Vagina (tissue), 2 donors: ENCODE results near the gene PSD2. TPM values are rescaled to one million over a fixed set of nuclear protein-coding genes. Genes with fewer than 3 reads are reported as not detected.

Experiments used
- DNase-seq, 2 donors: peaks; one replicate each; pipeline ENCODE4 v3.0.0-alpha.2; 2017; ENCODE audit errors: extremely low spot score in 2 of 2
- H3K27ac ChIP-seq: fragments of 200-600 bp; sonication (generic); one replicate; pipeline ENCODE4 v1.5.1; 2019
- H3K27me3 ChIP-seq: fragments of 200-600 bp; sonication (generic); one replicate; pipeline ENCODE4 v1.5.1; 2019
- H3K36me3 ChIP-seq, 2 donors: fragments of 200-600 bp; sonication (generic); one replicate each; pipeline ENCODE4 v1.5.1; 2017 to 2019
- H3K4me1 ChIP-seq: fragments of 200-600 bp; sonication (generic); one replicate; pipeline ENCODE4 v1.5.1; 2019
- H3K4me3 ChIP-seq, 2 donors: fragments of 200-600 bp; sonication (generic); 1 replicate in 1 of 2; 2 replicates in 1 of 2; pipeline ENCODE4 v1.5.1; 2016 to 2019
- H3K9me3 ChIP-seq: fragments of 200-600 bp; sonication (generic); one replicate; pipeline ENCODE4 v1.5.1; 2019
- POLR2A ChIP-seq, 2 donors: fragments of 450-650 bp; IDR thresholded peaks; one replicate each; pipeline ENCODE4 v1.6.1; 2017; ENCODE audit warnings: antibody characterized with exemption in 2 of 2, mild to moderate bottlenecking in 2 of 2, moderate library complexity in 2 of 2
- POLR2AphosphoS5 ChIP-seq, 2 donors: sonication (generic); formaldehyde crosslinking; IDR thresholded peaks; one replicate each; pipeline ENCODE4 v1.9.0; 2017; ENCODE audit warnings: antibody characterized with exemption in 2 of 2, mild to moderate bottlenecking in 2 of 2, low read depth in 1 of 2; ENCODE audit not compliant: insufficient read depth in 1 of 2
- intact Hi-C: fragments of 100-400 bp; cut with DNase I; formaldehyde crosslinking; loops from one replicate; pipeline ENCODE4 v1.15.1; 2023
- total RNA-seq: library from RNA; depleted of rRNA; stranded (reverse); fragments of >200 nt; gene quantifications from one replicate; pipeline ENCODE4 v1.2.3, GENCODE V29; 2016
- TF ChIP-seq, protein P1 (sequence below), 3 experiments: fragments of 450-650 bp in 2 of 3; fragments of 200-600 bp in 1 of 3; sonication (generic) in 1 of 3; IDR thresholded peaks; one replicate each; pipeline ENCODE4 v1.5.1; 2017 to 2019; ENCODE audit warnings: antibody characterized with exemption in 3 of 3, mild to moderate bottlenecking in 2 of 3, moderate library complexity in 2 of 3

PSD2 gene
- total RNA-seq, 1 donor from 2014 or later = 0.25 TPM

DNA sequence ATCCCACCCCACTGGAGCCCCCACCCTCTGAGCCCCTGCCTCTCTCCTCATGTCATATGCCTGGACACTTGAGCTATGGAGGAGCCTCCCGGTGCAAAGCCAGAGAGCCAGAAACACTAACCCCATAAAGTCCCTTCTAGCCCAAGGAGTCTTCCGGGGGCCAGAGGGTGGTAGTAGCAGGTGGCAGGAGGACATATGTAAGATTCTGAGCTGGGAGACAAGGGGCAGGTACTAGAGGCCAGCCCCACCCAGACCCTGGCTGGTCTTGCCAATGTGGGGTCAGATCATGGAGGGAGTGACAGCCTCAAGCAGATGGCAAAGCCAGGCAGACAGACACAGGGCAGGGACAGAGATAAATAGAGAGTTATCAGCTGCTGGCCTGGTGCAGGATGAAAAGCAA, 63.4 kb downstream of the PSD2 start:
- no peaks in the 10 kb centered on the region for H3K27me3 ChIP-seq
- TF ChIP-seq, protein P1, sequence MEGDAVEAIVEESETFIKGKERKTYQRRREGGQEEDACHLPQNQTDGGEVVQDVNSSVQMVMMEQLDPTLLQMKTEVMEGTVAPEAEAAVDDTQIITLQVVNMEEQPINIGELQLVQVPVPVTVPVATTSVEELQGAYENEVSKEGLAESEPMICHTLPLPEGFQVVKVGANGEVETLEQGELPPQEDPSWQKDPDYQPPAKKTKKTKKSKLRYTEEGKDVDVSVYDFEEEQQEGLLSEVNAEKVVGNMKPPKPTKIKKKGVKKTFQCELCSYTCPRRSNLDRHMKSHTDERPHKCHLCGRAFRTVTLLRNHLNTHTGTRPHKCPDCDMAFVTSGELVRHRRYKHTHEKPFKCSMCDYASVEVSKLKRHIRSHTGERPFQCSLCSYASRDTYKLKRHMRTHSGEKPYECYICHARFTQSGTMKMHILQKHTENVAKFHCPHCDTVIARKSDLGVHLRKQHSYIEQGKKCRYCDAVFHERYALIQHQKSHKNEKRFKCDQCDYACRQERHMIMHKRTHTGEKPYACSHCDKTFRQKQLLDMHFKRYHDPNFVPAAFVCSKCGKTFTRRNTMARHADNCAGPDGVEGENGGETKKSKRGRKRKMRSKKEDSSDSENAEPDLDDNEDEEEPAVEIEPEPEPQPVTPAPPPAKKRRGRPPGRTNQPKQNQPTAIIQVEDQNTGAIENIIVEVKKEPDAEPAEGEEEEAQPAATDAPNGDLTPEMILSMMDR (IDR thresholded peaks at IDR 0.05) = no peak
- TF ChIP-seq POLR2AphosphoS5 (IDR thresholded peaks at IDR 0.05; ENCODE audit: insufficient read depth in 1 of 2, low read depth in 1 of 2) (no peak), POLR2A (IDR thresholded peaks at IDR 0.05) (no peak)
- no peak overlapping the region for H3K4me3 ChIP-seq
- H3K9me3 ChIP-seq = no peaks in the 10 kb centered on the region
- DNase-seq = no peak
- intact Hi-C loops = no loop called here
- H3K4me1 ChIP-seq = peaks cover 19% of the 10 kb centered on the region
- H3K27ac ChIP-seq = no peak overlapping the region
- H3K36me3 ChIP-seq = no peaks in the 10 kb centered on the region

DNA sequence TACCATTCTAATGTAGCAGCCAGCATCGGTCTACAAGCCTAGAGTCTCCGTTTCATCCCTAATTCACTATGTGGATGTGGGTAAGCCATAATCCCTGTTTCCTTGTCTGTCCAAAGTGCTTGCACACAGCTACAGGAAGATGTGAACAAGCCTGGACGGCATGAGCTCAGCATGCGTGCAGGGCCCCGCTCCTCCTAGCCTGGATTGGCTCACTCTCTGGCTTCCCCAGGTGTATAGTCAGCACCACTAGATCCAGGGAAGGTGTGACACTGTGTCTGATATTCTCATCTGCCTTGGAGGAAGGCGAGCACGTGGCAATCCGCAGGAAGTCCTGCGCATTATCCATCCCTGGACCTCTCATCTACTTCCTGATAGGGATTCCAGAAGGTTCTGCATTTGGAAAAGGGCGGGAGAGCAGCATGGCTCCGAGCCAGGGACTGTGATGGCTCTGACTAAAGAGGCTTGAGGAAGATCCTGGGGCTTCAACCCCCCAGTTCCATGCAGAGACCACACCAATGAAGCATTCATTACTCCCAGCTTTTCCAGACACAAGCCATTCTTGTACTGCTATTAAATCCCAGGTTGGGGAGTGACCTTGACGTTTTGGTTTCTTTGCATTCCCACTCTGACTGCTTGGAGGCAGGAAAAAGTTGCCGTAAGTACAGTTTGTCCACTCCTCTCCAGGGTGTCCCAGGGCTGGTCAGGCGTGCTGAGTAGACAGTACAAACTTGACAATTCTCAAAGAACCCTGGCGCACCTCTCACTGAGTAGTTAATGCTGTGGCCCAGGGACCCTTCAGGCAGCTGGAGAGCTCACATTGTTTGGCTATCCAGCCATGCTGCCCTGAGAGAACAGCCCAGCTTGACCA, 65.6 kb downstream of the PSD2 start:
- H3K27me3 ChIP-seq = no peaks in the 10 kb centered on the region
- intact Hi-C loops = no loop called here
- no peak overlapping the region for H3K27ac ChIP-seq
- no peaks in the 10 kb centered on the region for H3K36me3 ChIP-seq
- H3K4me3 ChIP-seq = no peak overlapping the region
- no peak for TF ChIP-seq POLR2AphosphoS5 (IDR thresholded peaks at IDR 0.05; ENCODE audit: insufficient read depth in 1 of 2, low read depth in 1 of 2)
- TF ChIP-seq, protein P1 (IDR thresholded peaks at IDR 0.05) = no peak
- TF ChIP-seq POLR2A (IDR thresholded peaks at IDR 0.05) = no peak
- peaks cover 19% of the 10 kb centered on the region for H3K4me1 ChIP-seq
- DNase-seq = no peak
- H3K9me3 ChIP-seq = no peaks in the 10 kb centered on the region

DNA sequence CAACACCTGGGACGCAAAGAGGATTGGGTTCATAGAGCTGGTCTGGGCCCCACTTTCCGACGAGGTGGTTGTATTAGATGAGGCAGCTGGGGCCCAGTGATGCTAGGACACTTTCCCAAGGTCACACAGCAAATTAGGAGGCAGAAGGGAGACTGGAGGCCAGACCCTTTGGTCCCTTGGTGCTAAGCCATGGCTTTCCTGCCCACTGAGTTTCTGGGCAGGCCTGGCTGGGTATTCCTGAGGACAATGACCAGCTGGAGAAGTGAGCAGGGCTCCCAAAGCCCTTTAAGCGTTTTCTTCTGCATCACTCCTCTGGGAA, 66.2 kb downstream of the PSD2 start:
- H3K27me3 ChIP-seq = no peaks in the 10 kb centered on the region
- H3K36me3 ChIP-seq = no peaks in the 10 kb centered on the region
- H3K27ac ChIP-seq = no peak overlapping the region
- H3K4me3 ChIP-seq = no peak overlapping the region
- no peak for TF ChIP-seq POLR2AphosphoS5 (IDR thresholded peaks at IDR 0.05; ENCODE audit: insufficient read depth in 1 of 2, low read depth in 1 of 2)
- peaks cover 19% of the 10 kb centered on the region for H3K4me1 ChIP-seq
- DNase-seq = no peak
- intact Hi-C loops = no loop called here
- no peaks in the 10 kb centered on the region for H3K9me3 ChIP-seq

DNA sequence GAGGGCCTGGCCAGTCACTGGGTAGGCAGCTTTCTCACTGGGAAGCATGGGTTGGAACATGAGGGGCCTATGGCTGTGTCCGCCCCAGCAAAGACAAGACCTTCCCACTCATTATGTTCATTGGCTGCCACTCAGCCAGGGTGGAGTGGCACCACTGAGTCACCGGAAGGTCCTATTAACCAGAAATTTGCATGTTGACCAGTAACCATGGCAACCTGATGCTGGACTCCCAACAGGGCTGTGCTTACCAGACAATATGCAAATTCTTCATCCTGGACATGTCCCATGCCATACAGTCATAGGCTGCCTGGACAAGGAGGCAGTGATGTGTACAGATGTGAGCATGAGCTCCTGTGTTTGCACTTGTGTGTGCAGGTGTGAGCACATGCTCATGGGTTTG, 66.7 kb downstream of the PSD2 start:
- no peaks in the 10 kb centered on the region for H3K9me3 ChIP-seq
- intact Hi-C loops = no loop called here
- TF ChIP-seq POLR2AphosphoS5 (IDR thresholded peaks at IDR 0.05; ENCODE audit: insufficient read depth in 1 of 2, low read depth in 1 of 2) (no peak), POLR2A (IDR thresholded peaks at IDR 0.05) (no peak)
- TF ChIP-seq, protein P1 (IDR thresholded peaks at IDR 0.05) = no peak
- DNase-seq = no peak
- H3K27me3 ChIP-seq = no peaks in the 10 kb centered on the region
- no peak overlapping the region for H3K27ac ChIP-seq
- peaks cover 19% of the 10 kb centered on the region for H3K4me1 ChIP-seq
- H3K36me3 ChIP-seq = no peaks in the 10 kb centered on the region
- H3K4me3 ChIP-seq = no peak overlapping the region

DNA sequence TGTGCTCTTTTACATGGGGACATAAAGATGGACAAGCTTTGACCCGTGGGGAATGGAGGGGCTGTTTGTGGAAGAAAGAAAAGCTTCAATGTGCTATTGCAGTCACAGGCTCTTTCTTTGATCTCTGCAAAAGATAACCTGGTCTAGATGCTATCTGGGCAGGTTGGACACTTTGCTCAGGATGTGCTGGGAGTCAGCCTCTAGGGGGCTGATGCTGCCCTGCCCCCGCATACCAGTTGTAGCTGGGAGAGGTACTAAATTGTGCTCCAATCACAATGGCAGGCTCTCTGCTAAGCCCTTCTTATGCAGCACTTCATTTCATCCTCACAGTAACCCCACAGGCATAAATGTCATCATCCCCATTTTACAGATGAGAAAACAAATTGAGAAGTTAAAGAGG, 67.2 kb downstream of the PSD2 start:
- Histone ChIP-seq H3K27ac (no peak overlapping the region), H3K27me3 (no peaks in the 10 kb centered on the region), H3K4me3 (no peak overlapping the region), H3K9me3 (no peaks in the 10 kb centered on the region), H3K36me3 (no peaks in the 10 kb centered on the region), H3K4me1 (peaks cover 19% of the 10 kb centered on the region)
- intact Hi-C loops = no loop called here
- TF ChIP-seq POLR2A (IDR thresholded peaks at IDR 0.05) (no peak), POLR2AphosphoS5 (IDR thresholded peaks at IDR 0.05; ENCODE audit: insufficient read depth in 1 of 2, low read depth in 1 of 2) (no peak)
- TF ChIP-seq, protein P1 (IDR thresholded peaks at IDR 0.05) = no peak
- DNase-seq = no peak
